Kidney (tissue), 14 donors: ENCODE results near the gene ADGRE3. TPM values are rescaled to one million over a fixed set of nuclear protein-coding genes. Genes with fewer than 3 reads are reported as not detected.

Source experiments
- DNase-seq, 5 donors: peaks; one replicate each; pipeline ENCODE4 v3.0.0-alpha.2; 2013 to 2020
- FAIRE-seq: peaks from 2 replicates; lab custom pipeline; 2012; peaks lifted over from hg19 to GRCh38; lab: Jason Lieb, UNC
- H3K27ac ChIP-seq, 2 donors: one replicate each; pipeline ENCODE4 v1.7.0; 2013; ENCODE audit warnings: low read depth in 2 of 2, low read length in 2 of 2, inconsistent platforms in 1 of 2
- H3K27me3 ChIP-seq: one replicate; pipeline ENCODE4 v1.7.1; 2013; ENCODE audit warnings: low read length, inconsistent platforms; ENCODE audit not compliant: control insufficient read depth, insufficient read depth
- H3K36me3 ChIP-seq, 3 donors: one replicate each; pipeline versions ENCODE4 v1.7.0 to v1.7.1; 2013; ENCODE audit warnings: low read length in 3 of 3, control low read depth in 1 of 3, inconsistent platforms in 1 of 3; ENCODE audit not compliant: insufficient read depth in 3 of 3, control insufficient read depth in 2 of 3
- H3K4me1 ChIP-seq, 3 donors: one replicate each; pipeline versions ENCODE4 v1.7.0 to v1.7.1; 2013; ENCODE audit warnings: low read length in 3 of 3, inconsistent platforms in 1 of 3, low read depth in 1 of 3; ENCODE audit not compliant: control insufficient read depth in 2 of 3, insufficient read depth in 2 of 3
- H3K4me3 ChIP-seq, 3 donors: one replicate each; pipeline versions ENCODE4 v1.7.0 to v1.8.1; 2013; ENCODE audit warnings: low read length in 3 of 3, control low read depth in 1 of 3, inconsistent platforms in 1 of 3
- H3K9ac ChIP-seq, 3 donors: one replicate each; pipeline versions ENCODE4 v1.7.0 to v1.7.1; 2013; ENCODE audit warnings: low read length in 3 of 3, control low read depth in 1 of 3, inconsistent platforms in 1 of 3
- H3K9me3 ChIP-seq, 3 donors: one replicate each; pipeline versions ENCODE4 v1.7.0 to v1.7.1; 2013; ENCODE audit warnings: low read length in 3 of 3, control low read depth in 1 of 3, inconsistent platforms in 1 of 3; ENCODE audit not compliant: control insufficient read depth in 2 of 3, insufficient read depth in 1 of 3
- CTCF ChIP-seq: IDR thresholded peaks from 3 replicates; pipeline ENCODE4 v1.5.1; 2012; ENCODE audit warnings: mild to moderate bottlenecking, moderate library complexity, borderline replicate concordance; ENCODE audit not compliant: insufficient read depth; ENCODE audit errors: extremely low read depth
- intact Hi-C: fragments of 100-400 bp; cut with DNase I; formaldehyde crosslinking; loops from one replicate; pipeline ENCODE4 v1.11.1; 2022
- polyA plus RNA-seq: library from polyadenylated mRNA; stranded (reverse); fragments of 350-450 nt; fragmentation: Illumina TruSeq; extraction: RNeasy Lipid Tissue Mini Kit (QIAGEN cat#74804); gene quantifications from one replicate; pipeline ENCODE4 v1.2.3, GENCODE V29; 2014; ENCODE audit warnings: low read depth, low replicate concordance; ENCODE audit not compliant: insufficient read depth
- total RNA-seq: library from RNA; stranded (reverse); fragmentation: NEBNext Ultra II Directional; extraction: Animal tissue kit (Norgen Biotek cat#: 25700); gene quantifications from one replicate; pipeline ENCODE4 v1.2.1, GENCODE V29; 2021
- donor health status: control.
- donor health status: control.
- donor health status: control.
- donor health status: control.
- donor health status: control.
- donor health status: DM: yes; HTN: yes; CAD: no.
- donor health status: Normal renal cell carcinoma (clear cell type).

ADGRE3 gene
- total and polyA plus RNA-seq, 2 donors from 2014 or later: 0.25 TPM; not detected in 1

GRCh38 chr19:14571695-14572490 is 102.8 kb downstream of the ADGRE3 start, which contains the start of gene NDUFB7:
Gene NDUFB7, minus strand, starts transcription at chr19:14572066. Its CDS starts 66 bp downstream, at chr19:14572000.
- no peak for FAIRE-seq
- intact Hi-C loops: loop anchor here (10.0 kb wide), 1 partner anchor 113 kb away; no protein-coding TSS in a partner anchor

GRCh38 chr19:14570864-14571527 is 103.6 kb downstream of the ADGRE3 start:
- peak overlapping the region; percentile 86 to 99 (median 95) for H3K4me3 ChIP-seq
- H3K27me3 ChIP-seq: no peaks in the 10 kb centered on the region
- no peak overlapping the region for H3K27ac ChIP-seq
- intact Hi-C loops: loop anchor here (10.0 kb wide), 1 partner anchor 114 kb away; no protein-coding TSS in a partner anchor
- H3K36me3 ChIP-seq: no peaks in the 10 kb centered on the region
- peaks cover 0 to 13% (median 8%) of the 10 kb centered on the region in 3 donors for H3K4me1 ChIP-seq
- no peak for DNase-seq
- no peak for FAIRE-seq
- H3K9me3 ChIP-seq: no peaks in the 10 kb centered on the region
- H3K9ac ChIP-seq: peak overlapping the region; percentile 79 to 95 (median 94)
- no peak for TF ChIP-seq CTCF

More at GRCh38 chr19:14571695-14572490, 102.8 kb downstream of the ADGRE3 start, which contains the start of gene NDUFB7:
- H3K36me3 ChIP-seq: no peaks in the 10 kb centered on the region
- peaks cover 0 to 13% (median 8%) of the 10 kb centered on the region in 3 donors for H3K4me1 ChIP-seq
- H3K27me3 ChIP-seq: no peaks in the 10 kb centered on the region
- peak within 1 kb of the TSS; percentile 48 to 77 for H3K27ac ChIP-seq
- peak within 1 kb of the TSS; percentile 86 to 99 (median 95) for H3K4me3 ChIP-seq
- no peaks in the 10 kb centered on the region for H3K9me3 ChIP-seq
- H3K9ac ChIP-seq: peak within 1 kb of the TSS; percentile 79 to 95 (median 94)
- TF ChIP-seq CTCF: peak; percentile 66
- DNase-seq: peak; percentile 91 to 97 (median 94)

Other genes starting within 250 kb of the ADGRE3 start
- gene PKN1, start 241.5 kb downstream of the ADGRE3 start, total RNA-seq: 103 TPM
- gene PKN1, start 241.5 kb downstream of the ADGRE3 start, polyA plus RNA-seq: 67.7 TPM
- gene PTGER1, start 199.5 kb downstream of the ADGRE3 start, total RNA-seq: 19.0 TPM
- 14.3 TPM for gene PTGER1, start 199.5 kb downstream of the ADGRE3 start, polyA plus RNA-seq
- 94.6 TPM for gene GIPC1, start 178.7 kb downstream of the ADGRE3 start, total RNA-seq
- gene GIPC1, start 178.7 kb downstream of the ADGRE3 start, polyA plus RNA-seq: 137 TPM
- gene DNAJB1, start 156.4 kb downstream of the ADGRE3 start, total RNA-seq: 77.9 TPM
- gene DNAJB1, start 156.4 kb downstream of the ADGRE3 start, polyA plus RNA-seq: 122 TPM
- 132 TPM for gene TECR, start 145.2 kb downstream of the ADGRE3 start, total RNA-seq
- 280 TPM for gene TECR, start 145.2 kb downstream of the ADGRE3 start, polyA plus RNA-seq
- gene NDUFB7, start 102.8 kb downstream of the ADGRE3 start, total RNA-seq: 146 TPM
- gene NDUFB7, start 102.8 kb downstream of the ADGRE3 start, polyA plus RNA-seq: 894 TPM
- 0.76 TPM for gene CLEC17A, start 91.8 kb downstream of the ADGRE3 start, total RNA-seq
- gene CLEC17A, start 91.8 kb downstream of the ADGRE3 start, polyA plus RNA-seq: not detected
- 20.8 TPM for gene ZNF333, start 15.2 kb upstream of the ADGRE3 start, total RNA-seq
- gene ZNF333, start 15.2 kb upstream of the ADGRE3 start, polyA plus RNA-seq: 4.1 TPM
- 10.4 TPM for gene ADGRE2, start 103.7 kb upstream of the ADGRE3 start, total RNA-seq
- gene ADGRE2, start 103.7 kb upstream of the ADGRE3 start, polyA plus RNA-seq: 0.15 TPM
- not detected for gene OR7A5, start 160.3 kb upstream of the ADGRE3 start, total RNA-seq
- not detected for gene OR7A5, start 160.3 kb upstream of the ADGRE3 start, polyA plus RNA-seq
- 0.19 TPM for gene OR7C1, start 160.3 kb upstream of the ADGRE3 start, total RNA-seq
- not detected for gene OR7C1, start 160.3 kb upstream of the ADGRE3 start, polyA plus RNA-seq
- not detected for gene OR7A10, start 174.1 kb upstream of the ADGRE3 start, total RNA-seq
- not detected for gene OR7A10, start 174.1 kb upstream of the ADGRE3 start, polyA plus RNA-seq
- gene OR7A17, start 211.3 kb upstream of the ADGRE3 start, total RNA-seq: not detected
- not detected for gene OR7A17, start 211.3 kb upstream of the ADGRE3 start, polyA plus RNA-seq